ENCODE results near the gene BLOC1S2. TPM values are rescaled to one million over a fixed set of nuclear protein-coding genes. Genes with fewer than 3 reads are reported as not detected.

The BLOC1S2 gene
- total RNA-seq, 2 donors from 2014 or later = 21.1 to 33.8 TPM

DNA sequence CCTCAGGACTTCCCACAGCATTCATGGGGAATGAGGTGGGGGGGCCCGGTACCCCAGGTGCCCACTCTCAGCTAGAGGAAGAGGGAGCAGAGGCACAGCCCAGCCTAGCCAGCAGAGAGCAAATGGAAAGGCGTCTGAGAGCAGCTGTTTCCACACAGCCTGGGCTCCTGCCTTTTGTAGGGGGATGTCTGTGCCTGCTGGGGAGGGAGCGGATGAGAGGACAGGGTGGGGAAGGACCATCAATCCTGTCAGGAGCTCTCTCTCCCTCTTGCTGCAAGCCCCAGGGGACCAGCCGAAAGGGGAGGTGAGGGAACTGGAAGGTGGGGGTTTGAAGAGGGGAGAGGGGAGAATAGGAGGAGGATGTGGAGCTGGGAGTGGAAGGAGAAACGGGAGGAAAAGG, 43.6 kb upstream of the BLOC1S2 start, which contains the start of gene PKD2L1:
TSS of gene PKD2L1 (minus strand) at position 150 of the 400 bp plus-strand sequence. CDS start at position 25, 125 bp downstream.
- Histone ChIP-seq H3K9me3 (no peaks in the 10 kb centered on the region), H3K36me3 (no peaks in the 10 kb centered on the region), H3K4me1 (replicated peaks) (no peaks in the 10 kb centered on the region), H3K27ac (no peak within 1 kb of the TSS), H3K27me3 (replicated peaks; ENCODE audit: insufficient read depth) (peaks cover 5% of the 10 kb centered on the region), H3K4me3 (no peak within 1 kb of the TSS)
- intact Hi-C loops (cut with DNase I) = no loop called here
- WGBS = 48% methylated on average over 5 of the region's 5 CpGs
- TF ChIP-seq, protein P1, sequence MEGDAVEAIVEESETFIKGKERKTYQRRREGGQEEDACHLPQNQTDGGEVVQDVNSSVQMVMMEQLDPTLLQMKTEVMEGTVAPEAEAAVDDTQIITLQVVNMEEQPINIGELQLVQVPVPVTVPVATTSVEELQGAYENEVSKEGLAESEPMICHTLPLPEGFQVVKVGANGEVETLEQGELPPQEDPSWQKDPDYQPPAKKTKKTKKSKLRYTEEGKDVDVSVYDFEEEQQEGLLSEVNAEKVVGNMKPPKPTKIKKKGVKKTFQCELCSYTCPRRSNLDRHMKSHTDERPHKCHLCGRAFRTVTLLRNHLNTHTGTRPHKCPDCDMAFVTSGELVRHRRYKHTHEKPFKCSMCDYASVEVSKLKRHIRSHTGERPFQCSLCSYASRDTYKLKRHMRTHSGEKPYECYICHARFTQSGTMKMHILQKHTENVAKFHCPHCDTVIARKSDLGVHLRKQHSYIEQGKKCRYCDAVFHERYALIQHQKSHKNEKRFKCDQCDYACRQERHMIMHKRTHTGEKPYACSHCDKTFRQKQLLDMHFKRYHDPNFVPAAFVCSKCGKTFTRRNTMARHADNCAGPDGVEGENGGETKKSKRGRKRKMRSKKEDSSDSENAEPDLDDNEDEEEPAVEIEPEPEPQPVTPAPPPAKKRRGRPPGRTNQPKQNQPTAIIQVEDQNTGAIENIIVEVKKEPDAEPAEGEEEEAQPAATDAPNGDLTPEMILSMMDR (IDR thresholded peaks at IDR 0.05) = no peak
- no peak for TF ChIP-seq POLR2A (IDR thresholded peaks at IDR 0.05)
- no peak for TF ChIP-seq POLR2AphosphoS5 (IDR thresholded peaks at IDR 0.05)
- DNase-seq (ENCODE audit: low spot score) = no peak

DNA sequence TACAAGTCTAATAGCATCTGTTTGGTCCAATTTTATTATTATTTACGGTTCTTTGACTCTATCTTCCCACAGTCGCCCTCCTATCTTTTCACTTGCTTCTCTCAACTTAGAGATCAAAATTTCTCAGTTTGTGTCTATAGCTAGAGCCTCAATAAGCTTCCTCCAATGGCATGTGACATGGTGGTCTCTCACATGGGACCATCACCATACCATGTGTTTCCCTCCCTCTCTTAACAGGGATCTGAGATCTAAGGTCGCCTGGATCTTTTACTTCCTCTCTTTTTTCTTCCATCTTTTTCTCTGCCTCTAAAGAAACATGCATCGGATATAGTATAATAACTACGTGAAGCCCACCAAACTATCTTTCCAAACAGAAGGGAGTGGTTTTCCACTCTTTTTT, 41.7 kb upstream of the BLOC1S2 start:
- WGBS = 68% methylated on average over 5 of the region's 5 CpGs
- Histone ChIP-seq H3K27ac (no peak overlapping the region), H3K36me3 (no peaks in the 10 kb centered on the region), H3K4me1 (replicated peaks) (no peaks in the 10 kb centered on the region), H3K9me3 (no peaks in the 10 kb centered on the region), H3K4me3 (no peak overlapping the region), H3K27me3 (replicated peaks; ENCODE audit: insufficient read depth) (peaks cover 5% of the 10 kb centered on the region)
- intact Hi-C loops (cut with DNase I) = no loop called here
- no peak for DNase-seq (ENCODE audit: low spot score)
- TF ChIP-seq, protein P1 (IDR thresholded peaks at IDR 0.05) = no peak
- no peak for TF ChIP-seq POLR2AphosphoS5 (IDR thresholded peaks at IDR 0.05)

DNA sequence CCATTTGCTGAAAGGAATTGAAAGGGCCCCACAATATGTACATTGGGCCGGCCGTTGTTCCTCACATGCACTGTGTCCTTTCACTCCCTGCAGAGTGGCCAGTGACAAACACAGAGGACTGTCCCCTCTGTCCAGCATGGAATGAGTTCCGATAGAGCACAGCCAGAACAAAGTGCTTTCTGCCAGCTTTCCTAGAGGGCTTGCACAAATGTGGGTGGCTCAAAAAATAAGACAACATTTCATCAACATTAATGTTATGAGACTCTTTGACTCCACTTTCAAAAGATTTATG, 41.2 kb upstream of the BLOC1S2 start:
- no peak overlapping the region for H3K4me3 ChIP-seq
- no peaks in the 10 kb centered on the region for H3K4me1 ChIP-seq (replicated peaks)
- no peak overlapping the region for H3K27ac ChIP-seq
- intact Hi-C loops (cut with DNase I) = no loop called here
- H3K36me3 ChIP-seq = no peaks in the 10 kb centered on the region
- 65% methylated on average over 3 of the region's 3 CpGs for WGBS
- no peak for DNase-seq (ENCODE audit: low spot score)
- no peaks in the 10 kb centered on the region for H3K9me3 ChIP-seq
- TF ChIP-seq POLR2A (IDR thresholded peaks at IDR 0.05) (no peak), POLR2AphosphoS5 (IDR thresholded peaks at IDR 0.05) (no peak)
- TF ChIP-seq, protein P1 (IDR thresholded peaks at IDR 0.05) = no peak
- H3K27me3 ChIP-seq (replicated peaks; ENCODE audit: insufficient read depth) = peaks cover 5% of the 10 kb centered on the region

DNA sequence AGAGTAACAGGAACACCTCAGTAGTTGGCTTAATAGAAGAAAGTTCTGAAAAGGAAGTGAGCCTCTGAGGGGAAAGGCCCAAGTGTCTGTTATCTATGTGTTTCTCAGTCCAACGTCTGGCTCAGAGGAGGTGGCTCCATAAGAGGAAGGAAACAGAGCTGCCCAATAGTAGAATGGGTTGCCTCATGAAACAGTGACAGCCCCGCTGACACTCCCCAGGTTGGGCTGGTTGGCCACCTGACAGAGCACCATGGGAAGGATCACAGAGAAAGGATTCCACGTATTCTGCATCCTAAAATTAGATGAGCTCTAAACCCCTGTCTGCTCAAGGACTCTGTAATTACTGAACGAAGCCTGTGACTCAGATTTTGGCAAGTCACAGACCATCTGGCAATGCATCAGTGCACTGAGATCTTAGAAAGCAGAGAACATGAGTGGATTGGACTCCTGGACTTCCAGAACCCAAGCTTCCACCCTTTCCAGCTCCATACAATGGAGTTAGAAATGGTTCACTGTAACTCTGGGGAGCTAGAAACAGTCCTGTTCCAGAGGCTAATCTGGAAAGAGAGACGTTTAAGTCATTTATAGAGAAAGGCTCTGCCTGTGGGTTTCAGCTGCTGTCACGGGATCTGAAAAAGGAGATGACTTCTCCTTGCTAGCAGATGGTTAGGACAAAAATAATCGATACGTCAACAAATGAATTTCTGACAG, 40.7 kb upstream of the BLOC1S2 start:
- no peaks in the 10 kb centered on the region for H3K9me3 ChIP-seq
- no peak for DNase-seq (ENCODE audit: low spot score)
- TF ChIP-seq POLR2AphosphoS5 (IDR thresholded peaks at IDR 0.05) (no peak), POLR2A (IDR thresholded peaks at IDR 0.05) (no peak)
- TF ChIP-seq, protein P1 (IDR thresholded peaks at IDR 0.05) = no peak
- 55% methylated on average over 8 of the region's 8 CpGs for WGBS
- no peak overlapping the region for H3K27ac ChIP-seq
- peaks cover 5% of the 10 kb centered on the region for H3K27me3 ChIP-seq (replicated peaks; ENCODE audit: insufficient read depth)
- intact Hi-C loops (cut with DNase I) = no loop called here
- no peaks in the 10 kb centered on the region for H3K36me3 ChIP-seq
- no peaks in the 10 kb centered on the region for H3K4me1 ChIP-seq (replicated peaks)
- no peak overlapping the region for H3K4me3 ChIP-seq

DNA sequence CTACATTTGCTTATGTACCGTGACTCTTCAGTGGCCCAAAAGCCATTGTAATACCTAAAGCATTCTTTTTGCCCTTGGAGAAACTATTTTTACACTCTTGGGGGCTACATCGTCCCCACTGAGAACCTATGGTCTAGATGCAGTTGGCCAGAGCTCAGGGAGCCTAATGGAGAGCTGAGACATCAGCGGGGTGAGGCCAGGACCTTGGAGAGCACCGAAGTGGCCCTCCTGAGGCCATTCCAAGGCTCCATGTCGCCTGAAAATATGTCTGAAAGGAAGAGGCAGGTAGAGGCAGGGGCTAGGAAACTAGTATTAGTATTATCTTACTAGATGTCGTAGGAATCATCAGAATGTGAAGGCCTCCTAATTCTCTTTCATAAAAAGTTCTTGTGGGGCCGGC, 38.7 kb upstream of the BLOC1S2 start:
- Histone ChIP-seq H3K27me3 (replicated peaks; ENCODE audit: insufficient read depth) (no peaks in the 10 kb centered on the region), H3K9me3 (no peaks in the 10 kb centered on the region), H3K36me3 (no peaks in the 10 kb centered on the region), H3K27ac (no peak overlapping the region), H3K4me1 (replicated peaks) (no peaks in the 10 kb centered on the region), H3K4me3 (no peak overlapping the region)
- DNase-seq (ENCODE audit: low spot score) = no peak
- intact Hi-C loops (cut with DNase I) = no loop called here
- no peak for TF ChIP-seq POLR2A (IDR thresholded peaks at IDR 0.05)
- TF ChIP-seq, protein P1 (IDR thresholded peaks at IDR 0.05) = no peak
- TF ChIP-seq POLR2AphosphoS5 (IDR thresholded peaks at IDR 0.05) = no peak
- 39% methylated on average over 7 of the region's 7 CpGs for WGBS
